Left cardiac atrium (tissue), 4 donors: ENCODE data around the gene HP. TPM values are rescaled to one million over a fixed set of nuclear protein-coding genes. Genes with fewer than 3 reads are reported as not detected.
"Not testable (repeated sequence)": the region's sequence is repeated elsewhere in the genome, so short reads cannot be mapped to it uniquely, and the experiment has no call there.

ENCODE experiments used
- ATAC-seq, 2 donors: fragments of 200-7000 bp; cut with Tn5 transposase; one replicate each; pipeline ENCODE4 v1.9.1; 2020; ENCODE audit warnings: mild to moderate bottlenecking in 2 of 2, moderate library complexity in 2 of 2
- DNase-seq: peaks from one replicate; pipeline ENCODE4 v3.0.0-alpha.2; 2020
- intact Hi-C, 2 donors: fragments of 100-400 bp; cut with DNase I; formaldehyde crosslinking; loops; one replicate each; pipeline versions ENCODE4 v1.14.1 to v1.15.1; 2022 to 2023
- long read RNA-seq: library from polyadenylated mRNA; unstranded; transcript quantifications from one replicate; pipeline ENCODE4 v2.0.0, GENCODE V29; 2021
- total RNA-seq, 2 donors: library from RNA; stranded (reverse); fragmentation: NEBNext Ultra II Directional; extraction: Animal tissue kit (Norgen Biotek cat#: 25700); gene quantifications; one replicate each; pipeline ENCODE4 v1.2.1, GENCODE V29; 2021
- donor health status: DM: no; HTN: yes; CAD: no.
- donor health status: DM: no; HTN: yes; CAD: no; lungs with severe emphysema.
- donor health status: DM: yes; HTN: yes; CAD: no.
- donor health status: Dilated cardiomyopathy.

The HP gene
- 100 to 1,000 TPM; 192 to 348 TPM for total RNA-seq
- long read RNA-seq, transcript HP-202 (7 exons, 1,443 nt): major isoform, 94 of 147 reads
- long read RNA-seq, transcript HP-209 (5 exons, 1,187 nt): minor isoform, 42 of 147 reads
- long read RNA-seq, partial matches to known transcripts: 6 of 147 reads
- long read RNA-seq, other reads (novel, unspliced or antisense): 5 of 147 reads

GRCh38 chr16:72054254-72054847, at the start of gene HP:
Gene HP (plus strand): TSS chr16:72054505. CDS start chr16:72054653, 148 bp downstream.
- DNase-seq, intact Hi-C loops: not testable (repeated sequence)
- ATAC-seq: peak; percentile 43 to 63

- intact Hi-C loops, DNase-seq, ATAC-seq: not testable (repeated sequence)
These were observed 46.3 kb upstream of the HP start for GRCh38 chr16:72008065-72008423.

- ATAC-seq (peak; percentile 99 to 100), DNase-seq (peak; percentile 98)
- intact Hi-C loops: no loop called here
These were observed 45.7 kb upstream of the HP start, which contains the start of gene DHODH for GRCh38 chr16:72008424-72009216. Gene DHODH (plus strand): TSS chr16:72008744. CDS start chr16:72008765, 21 bp downstream.

GRCh38 chr16:72009779-72010178, 44.5 kb upstream of the HP start:
- no peak for ATAC-seq
- no peak for DNase-seq
- intact Hi-C loops: no loop called here

GRCh38 chr16:72012607-72013006, 41.7 kb upstream of the HP start:
- DNase-seq: no peak
- ATAC-seq: no peak
- intact Hi-C loops: no loop called here

- intact Hi-C loops: no loop called here
- ATAC-seq (peak in 1 of 2 donors; percentile 22), DNase-seq (peak; percentile 68)
These were observed 40.9 kb upstream of the HP start for GRCh38 chr16:72013389-72013788.

GRCh38 chr16:72013888-72014581, 40.3 kb upstream of the HP start:
- peak; percentile 58 to 76 for ATAC-seq

GRCh38 chr16:72014675-72015074, 39.6 kb upstream of the HP start:
- DNase-seq: no peak
- no peak for ATAC-seq
- intact Hi-C loops: no loop called here

More at GRCh38 chr16:72013888-72014581, 40.3 kb upstream of the HP start:
- DNase-seq: peak; percentile 71
- intact Hi-C loops: no loop called here

- DNase-seq (no peak), ATAC-seq (no peak)
- intact Hi-C loops: no loop called here
These were observed 39.2 kb upstream of the HP start for GRCh38 chr16:72015124-72015523.

- intact Hi-C loops: no loop called here
- ATAC-seq (peak; percentile 49 to 64), DNase-seq (no peak)
These were observed 35.8 kb upstream of the HP start for GRCh38 chr16:72018470-72018869.

GRCh38 chr16:72021043-72021442, 33.3 kb upstream of the HP start:
- no peak for ATAC-seq
- intact Hi-C loops: no loop called here
- DNase-seq: no peak

GRCh38 chr16:72022127-72022526, 32.2 kb upstream of the HP start:
- no peak for ATAC-seq
- no peak for DNase-seq
- intact Hi-C loops: no loop called here

GRCh38 chr16:72023962-72024361, 30.3 kb upstream of the HP start:
- ATAC-seq (no peak), DNase-seq (no peak)
- intact Hi-C loops: no loop called here

GRCh38 chr16:72024862-72025382, 29.4 kb upstream of the HP start:
- ATAC-seq (no peak), DNase-seq (no peak)
- intact Hi-C loops: no loop called here

GRCh38 chr16:72025404-72026114, 28.7 kb upstream of the HP start:
- intact Hi-C loops: no loop called here
- DNase-seq (no peak), ATAC-seq (peak in 1 of 2 donors; percentile 45)

- ATAC-seq (peak in 1 of 2 donors; percentile 50), DNase-seq (no peak)
- intact Hi-C loops: no loop called here
These were observed 26.5 kb upstream of the HP start for GRCh38 chr16:72027669-72028378.

- ATAC-seq (no peak), DNase-seq (no peak)
- intact Hi-C loops: no loop called here
These were observed 24.6 kb upstream of the HP start for GRCh38 chr16:72029567-72030271.

GRCh38 chr16:72033437-72033836, 20.9 kb upstream of the HP start:
- ATAC-seq (no peak), DNase-seq (no peak)
- intact Hi-C loops: no loop called here
